ENCODE measurements around the gene CWC25.

DNA sequence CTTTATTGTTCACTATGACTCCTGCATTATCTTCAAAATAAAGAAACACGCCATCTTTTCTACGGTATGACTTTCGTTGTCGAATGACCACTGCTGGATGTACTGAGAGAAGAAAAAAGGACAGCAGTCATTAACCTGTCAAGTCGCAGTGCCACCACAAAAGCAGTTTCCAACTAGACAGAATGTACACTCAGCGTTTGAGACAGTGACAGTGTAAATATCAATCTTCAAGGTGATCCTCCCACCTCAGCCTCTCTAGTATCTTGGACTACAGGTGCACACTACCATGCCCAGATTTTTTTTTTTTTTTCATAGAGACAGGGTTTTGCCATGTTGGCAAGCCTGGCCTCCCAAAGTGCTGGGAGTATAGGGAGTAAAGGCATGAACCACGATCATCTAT is 25.3 kb upstream of the CWC25 start:
- TF ChIP-seq EZH2 (IDR thresholded peaks at IDR 0.05; ENCODE audit: low read depth, unreplicated experiment) = no peak
- no peak for TF ChIP-seq POLR2AphosphoS5 (IDR thresholded peaks at IDR 0.05; ENCODE audit: low read depth)
- TF ChIP-seq, protein P1, sequence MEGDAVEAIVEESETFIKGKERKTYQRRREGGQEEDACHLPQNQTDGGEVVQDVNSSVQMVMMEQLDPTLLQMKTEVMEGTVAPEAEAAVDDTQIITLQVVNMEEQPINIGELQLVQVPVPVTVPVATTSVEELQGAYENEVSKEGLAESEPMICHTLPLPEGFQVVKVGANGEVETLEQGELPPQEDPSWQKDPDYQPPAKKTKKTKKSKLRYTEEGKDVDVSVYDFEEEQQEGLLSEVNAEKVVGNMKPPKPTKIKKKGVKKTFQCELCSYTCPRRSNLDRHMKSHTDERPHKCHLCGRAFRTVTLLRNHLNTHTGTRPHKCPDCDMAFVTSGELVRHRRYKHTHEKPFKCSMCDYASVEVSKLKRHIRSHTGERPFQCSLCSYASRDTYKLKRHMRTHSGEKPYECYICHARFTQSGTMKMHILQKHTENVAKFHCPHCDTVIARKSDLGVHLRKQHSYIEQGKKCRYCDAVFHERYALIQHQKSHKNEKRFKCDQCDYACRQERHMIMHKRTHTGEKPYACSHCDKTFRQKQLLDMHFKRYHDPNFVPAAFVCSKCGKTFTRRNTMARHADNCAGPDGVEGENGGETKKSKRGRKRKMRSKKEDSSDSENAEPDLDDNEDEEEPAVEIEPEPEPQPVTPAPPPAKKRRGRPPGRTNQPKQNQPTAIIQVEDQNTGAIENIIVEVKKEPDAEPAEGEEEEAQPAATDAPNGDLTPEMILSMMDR (conservative IDR thresholded peaks at IDR 0.05; ENCODE audit: low read depth in 2 of 2) = no peak
- TF ChIP-seq, protein P2, sequence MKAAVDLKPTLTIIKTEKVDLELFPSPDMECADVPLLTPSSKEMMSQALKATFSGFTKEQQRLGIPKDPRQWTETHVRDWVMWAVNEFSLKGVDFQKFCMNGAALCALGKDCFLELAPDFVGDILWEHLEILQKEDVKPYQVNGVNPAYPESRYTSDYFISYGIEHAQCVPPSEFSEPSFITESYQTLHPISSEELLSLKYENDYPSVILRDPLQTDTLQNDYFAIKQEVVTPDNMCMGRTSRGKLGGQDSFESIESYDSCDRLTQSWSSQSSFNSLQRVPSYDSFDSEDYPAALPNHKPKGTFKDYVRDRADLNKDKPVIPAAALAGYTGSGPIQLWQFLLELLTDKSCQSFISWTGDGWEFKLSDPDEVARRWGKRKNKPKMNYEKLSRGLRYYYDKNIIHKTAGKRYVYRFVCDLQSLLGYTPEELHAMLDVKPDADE (IDR thresholded peaks at IDR 0.05) = no peak

Measured in GM23338 (cell line).